M059J (cell line): ENCODE results near the gene LYRM1. TPM values are rescaled to one million over a fixed set of nuclear protein-coding genes. Genes with fewer than 3 reads are reported as not detected.
"Not testable (repeated sequence)": the region's sequence is repeated elsewhere in the genome, so short reads cannot be mapped to it uniquely, and the experiment has no call there.

Experiments
- DNase-seq: peaks from one replicate; pipeline ENCODE4 v3.0.0-alpha.2; 2012; ENCODE audit warnings: low read depth
- total RNA-seq: library from RNA; depleted of rRNA; stranded (reverse); fragments of >200 nt; shearing (Covaris generic); gene quantifications from 2 replicates; pipeline ENCODE4 v1.2.3, GENCODE V29; 2014; rRNA removed

The LYRM1 gene, protein sequence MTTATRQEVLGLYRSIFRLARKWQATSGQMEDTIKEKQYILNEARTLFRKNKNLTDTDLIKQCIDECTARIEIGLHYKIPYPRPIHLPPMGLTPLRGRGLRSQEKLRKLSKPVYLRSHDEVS
- total RNA-seq = 33.5 and 45.9 TPM in 2 replicates

DNA sequence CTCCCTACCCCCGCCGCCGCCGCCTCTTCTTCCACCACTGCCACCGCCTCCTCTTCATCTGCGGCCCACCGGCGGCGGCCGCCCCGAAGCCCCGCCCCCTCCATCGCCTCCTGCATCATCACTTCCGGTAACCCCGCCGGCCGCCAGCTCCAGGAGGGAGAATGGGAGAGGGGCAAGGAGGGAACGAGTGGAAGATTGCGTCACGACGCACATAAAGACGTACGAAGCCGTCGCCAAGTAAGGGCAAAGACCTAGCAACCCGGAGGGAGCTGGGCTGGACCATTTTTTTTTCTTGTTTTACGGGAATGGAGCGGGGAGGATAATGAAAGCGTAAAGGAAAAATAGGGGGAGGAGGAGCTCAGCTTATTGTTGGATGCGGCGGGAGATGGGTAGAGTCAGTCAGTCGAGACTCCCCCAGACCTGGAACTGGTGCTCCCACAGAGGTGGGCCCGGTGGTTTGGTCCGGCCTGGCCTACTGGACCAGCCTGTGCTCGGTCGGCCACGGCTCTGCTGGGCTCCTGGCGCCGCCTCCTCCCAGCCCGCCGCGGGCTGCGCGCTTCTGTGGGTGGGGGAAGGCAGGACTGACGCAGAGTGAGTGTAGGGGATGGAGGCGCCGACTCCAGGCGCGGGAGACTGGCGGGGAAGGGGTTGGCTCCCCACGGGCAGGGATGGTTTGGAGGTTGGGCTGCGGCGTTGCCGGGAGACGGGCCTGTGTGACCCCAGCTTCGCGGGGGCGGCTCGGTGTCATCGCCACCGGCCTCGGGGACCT is at the start of gene LYRM1, which contains the start of gene DCUN1D3:
TSS of gene LYRM1 (plus strand) at position 473 of the 769 bp plus-strand sequence. CDS start 14,785 bp downstream, outside the sequence.
TSS of gene DCUN1D3 (minus strand) at position 60 of the 769 bp plus-strand sequence. CDS start 37,820 bp downstream, outside the sequence.
- DNase-seq = peak; percentile 99

DNA sequence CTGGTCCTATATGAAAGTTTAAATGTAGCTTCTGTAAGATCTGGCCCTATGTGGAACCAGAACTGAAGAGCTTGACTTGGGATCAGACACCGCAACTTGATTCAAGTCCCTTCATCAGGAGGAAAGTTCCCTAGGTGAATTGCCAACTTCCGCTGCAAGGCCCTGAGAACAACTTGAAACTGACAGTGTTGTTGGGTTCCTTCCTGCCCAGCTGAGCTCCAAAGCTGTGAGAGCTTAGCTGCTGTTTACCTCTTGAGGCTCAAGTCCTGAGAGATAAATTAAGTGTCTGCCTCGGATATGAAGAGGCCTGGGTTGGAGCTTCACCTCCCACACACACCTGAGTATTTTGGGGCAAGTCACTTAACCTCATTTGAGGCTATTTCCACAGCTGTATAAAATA is 49.6 kb upstream of the LYRM1 start:
- no peak for DNase-seq

DNA sequence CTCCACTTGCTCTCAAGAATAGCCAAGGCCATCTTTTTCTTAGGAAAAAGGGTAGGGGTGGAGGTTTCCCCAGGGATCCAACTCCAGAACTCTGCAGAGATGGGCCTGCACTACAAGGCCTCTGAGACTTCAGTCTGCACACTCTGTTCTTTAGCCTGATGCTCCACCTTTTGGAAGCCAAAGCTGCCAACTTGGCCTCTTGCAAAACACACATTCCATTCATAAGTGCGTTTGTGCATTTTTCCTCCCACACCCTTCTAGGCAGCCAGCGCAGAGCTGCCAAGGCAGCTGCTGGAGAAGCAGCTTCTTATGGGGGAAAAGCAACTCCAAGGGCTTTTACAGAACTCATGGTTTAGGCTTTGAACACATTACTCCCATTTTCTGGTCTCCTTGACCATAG is 49.0 kb upstream of the LYRM1 start:
- DNase-seq = peak; percentile 71

DNA sequence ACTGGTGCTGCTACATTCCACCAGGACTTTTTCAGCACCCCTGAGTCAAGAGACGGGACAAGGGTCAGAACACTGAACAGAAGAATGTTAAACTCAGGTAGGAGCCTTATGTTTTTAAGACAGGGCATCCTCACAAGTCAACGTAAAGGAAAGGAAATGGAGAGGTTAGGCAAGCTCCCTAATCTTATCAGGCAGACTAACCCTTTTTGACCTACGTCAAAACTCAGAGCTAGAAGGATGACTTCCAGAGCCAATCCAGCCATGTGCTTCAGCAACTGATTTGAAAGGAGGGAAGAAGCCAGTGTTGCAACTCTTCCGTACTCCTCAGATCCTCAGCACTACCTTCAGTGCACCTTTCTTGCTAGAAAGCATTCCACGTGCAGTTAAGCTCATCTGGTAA is 47.4 kb upstream of the LYRM1 start:
- DNase-seq = no peak

DNA sequence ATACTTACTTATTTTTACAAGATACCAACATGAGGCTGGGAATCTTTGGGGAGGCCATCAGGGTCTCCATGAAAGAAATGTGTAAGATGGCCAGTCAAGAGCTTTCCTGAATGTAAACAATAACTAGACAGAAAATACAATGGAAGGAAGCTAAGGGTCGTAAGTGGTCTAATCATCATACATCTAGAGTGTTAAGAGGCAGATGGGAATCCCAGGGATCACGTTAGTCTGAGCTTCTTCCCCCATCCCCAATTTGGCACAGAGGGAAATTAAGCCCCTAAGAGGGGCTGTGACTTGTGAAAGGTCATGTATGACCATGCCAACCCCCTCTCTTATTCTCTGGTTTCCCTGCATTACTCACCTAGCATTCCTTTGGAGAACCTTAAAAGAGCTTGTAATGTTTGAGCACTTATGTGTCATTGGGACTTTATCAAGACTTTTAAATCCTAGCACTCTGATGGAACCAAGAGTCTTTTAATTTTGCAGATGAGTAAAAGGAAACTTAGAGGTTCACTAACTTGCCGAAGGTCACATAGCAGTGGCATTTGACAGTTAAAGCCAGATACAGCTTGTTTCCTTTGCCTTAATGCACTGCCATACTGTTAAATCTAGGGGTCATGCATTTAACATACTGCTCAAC is 46.5 kb upstream of the LYRM1 start:
- DNase-seq = peak; percentile 36

DNA sequence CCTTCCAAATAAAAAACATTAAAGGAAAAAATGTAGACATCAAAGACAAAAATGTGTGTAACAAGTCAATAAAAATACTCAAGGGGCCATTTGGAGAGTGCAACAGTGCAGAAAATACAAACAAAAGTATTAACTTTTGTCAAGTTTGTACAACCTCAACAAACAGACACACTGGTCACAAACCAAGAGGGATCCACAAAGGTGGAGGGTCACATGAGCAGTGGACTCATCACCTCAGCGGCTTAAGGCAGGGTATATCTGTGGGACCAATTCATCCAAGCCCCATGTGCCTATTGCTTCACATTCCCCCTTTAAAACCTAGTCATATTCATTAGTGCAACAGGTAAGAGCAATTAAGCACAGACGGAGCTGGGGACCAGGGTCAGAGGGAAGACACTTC is 45.6 kb upstream of the LYRM1 start:
- no peak for DNase-seq

DNA sequence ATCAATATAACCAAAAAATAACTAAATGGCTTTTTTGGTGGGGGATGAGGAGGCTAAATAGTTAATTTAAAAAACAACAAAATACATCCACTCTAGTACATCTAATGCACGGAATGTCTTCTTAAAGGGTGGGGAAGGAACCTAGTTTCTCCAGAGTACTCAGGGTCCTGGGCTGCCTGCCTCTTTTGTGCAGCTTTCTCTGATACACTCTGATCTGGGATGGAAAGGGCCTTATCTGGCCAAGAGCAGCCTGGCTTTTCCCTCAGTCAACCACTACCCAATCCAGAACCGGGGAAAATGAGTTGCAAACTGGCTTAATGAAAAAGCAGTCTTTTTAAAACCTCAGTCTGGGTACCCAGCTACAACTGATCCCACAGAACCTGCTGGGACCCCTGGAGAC is 43.3 kb upstream of the LYRM1 start:
- no peak for DNase-seq

DNA sequence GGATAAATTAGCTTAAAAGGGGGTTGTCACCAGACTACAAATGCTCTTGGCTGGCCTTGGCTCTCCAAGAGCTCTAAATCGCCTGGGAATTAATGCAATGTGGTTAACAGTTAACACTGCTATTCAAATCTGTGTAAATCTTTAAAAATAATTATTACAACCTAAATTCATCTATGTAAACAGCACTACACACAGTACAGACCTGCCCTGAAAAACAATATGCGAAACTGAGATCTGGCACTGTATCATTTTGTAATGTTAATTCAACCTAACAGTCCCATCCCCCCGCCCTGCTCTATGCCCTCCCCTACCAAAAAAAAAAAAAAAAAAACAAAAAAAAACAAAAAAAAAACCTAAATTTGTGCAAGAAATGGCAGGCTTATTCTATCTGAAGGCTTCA is 41.3 kb upstream of the LYRM1 start:
- DNase-seq = no peak

DNA sequence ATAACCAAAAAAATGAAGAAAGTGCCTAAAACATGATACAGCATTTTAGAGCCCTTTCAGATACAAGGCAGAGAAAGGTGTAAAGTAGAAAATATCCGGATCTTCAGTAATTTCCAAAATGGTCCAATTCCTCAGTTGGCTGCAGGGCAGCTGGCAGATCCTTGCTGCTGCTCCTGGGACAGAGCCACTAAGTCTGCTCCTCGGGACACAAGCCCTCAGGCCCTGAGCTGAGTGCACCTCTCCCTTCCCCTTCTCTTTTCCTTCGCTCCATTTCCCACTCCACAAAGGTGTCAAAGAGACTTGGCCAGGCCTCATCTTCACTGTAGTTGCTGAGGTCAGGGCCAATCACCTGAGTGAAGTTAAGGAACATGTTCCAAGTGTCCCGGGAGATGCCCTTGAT is 40.9 kb upstream of the LYRM1 start:
- no peak for DNase-seq

DNA sequence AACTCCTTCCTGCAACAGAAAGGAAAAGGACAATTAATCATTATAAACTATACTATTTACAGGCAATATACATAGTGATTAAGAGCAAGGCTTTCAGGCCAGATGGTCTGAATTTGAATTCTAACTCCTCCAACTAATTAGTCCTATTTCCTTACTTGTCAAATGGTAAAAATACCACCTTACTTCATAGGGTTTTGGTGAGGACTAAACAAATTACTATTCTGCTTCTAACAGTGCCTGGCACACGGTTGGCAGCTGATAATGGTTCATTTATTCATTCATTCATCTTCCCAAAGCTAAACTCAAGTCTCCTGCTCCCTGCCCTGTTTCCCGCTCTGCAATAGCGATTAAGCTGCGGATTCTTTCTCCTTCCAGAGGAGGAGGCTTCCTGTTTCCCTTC is 40.2 kb upstream of the LYRM1 start:
- no peak for DNase-seq

DNA sequence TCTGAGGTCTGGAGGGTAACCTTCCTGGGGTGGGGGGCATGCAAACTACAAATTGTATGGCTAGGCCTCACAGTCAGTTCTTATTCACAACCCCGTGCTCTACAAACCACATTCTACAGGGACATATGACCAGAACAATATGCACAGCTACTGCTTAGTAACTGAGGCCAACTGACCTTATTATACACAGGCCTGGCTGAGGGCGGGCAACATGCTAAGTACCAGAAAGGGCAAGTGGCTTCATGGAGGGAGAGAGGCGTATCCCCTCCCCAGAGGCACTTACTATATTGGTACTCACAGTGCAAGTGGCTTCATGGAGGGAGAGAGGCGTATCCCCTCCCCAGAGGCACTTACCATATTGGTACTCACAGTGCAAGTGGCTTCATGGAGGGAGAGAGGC is 39.6 kb upstream of the LYRM1 start:
- DNase-seq = not testable (repeated sequence)

DNA sequence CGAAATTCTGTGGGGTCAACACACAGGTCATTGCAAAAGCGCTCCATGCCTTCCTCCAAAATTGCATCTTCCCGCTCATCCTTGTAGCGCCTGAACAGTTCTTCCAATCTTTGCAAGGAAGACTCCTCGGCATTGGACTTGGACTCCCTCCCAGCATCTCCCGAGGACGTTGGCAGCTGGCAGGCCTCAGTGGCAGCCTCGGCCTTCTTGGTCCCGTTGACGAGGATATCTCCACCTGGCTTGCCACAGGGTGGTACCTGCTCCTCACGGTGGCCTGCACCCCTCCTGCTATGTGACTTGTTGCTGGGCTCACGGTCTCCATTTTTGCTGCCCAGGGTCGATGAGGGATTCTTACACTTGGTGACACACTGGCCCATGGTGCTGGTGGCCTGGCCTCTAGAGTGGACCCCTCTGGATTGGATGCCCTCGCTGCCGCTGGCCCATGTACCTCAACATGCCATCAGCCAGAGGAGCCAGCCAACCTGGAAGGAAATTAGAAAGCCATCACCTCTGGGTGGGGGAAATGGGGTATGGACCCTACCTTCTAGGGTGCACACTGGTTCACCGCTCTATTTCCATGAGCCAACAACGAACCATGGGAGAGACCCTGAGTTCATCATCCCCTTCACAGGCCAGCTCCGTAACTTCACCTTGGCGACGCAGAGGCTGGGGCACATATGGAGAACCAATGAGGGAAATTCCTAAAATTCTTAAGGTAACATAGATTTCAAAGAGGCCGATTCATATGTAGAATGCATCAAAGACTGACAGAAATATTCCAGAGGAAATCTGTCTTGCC is 38.2 kb upstream of the LYRM1 start:
- DNase-seq = no peak

DNA sequence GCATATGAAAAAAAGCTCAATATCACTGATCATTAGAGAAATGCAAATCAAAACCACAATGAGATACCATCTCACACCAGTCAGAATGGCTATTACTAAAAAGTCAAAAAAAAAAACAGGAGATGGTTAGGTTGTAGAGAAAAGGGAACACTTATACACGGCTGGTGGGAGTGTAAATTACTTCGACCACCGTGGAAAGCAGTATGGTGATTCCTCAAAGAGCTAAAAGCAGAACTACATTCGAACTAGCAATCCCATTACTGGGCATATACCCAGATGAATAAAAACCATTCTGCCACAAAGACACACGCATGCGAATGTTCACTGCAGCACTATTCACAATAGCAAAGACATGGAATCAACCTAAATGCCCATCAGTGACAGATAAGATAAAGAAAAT is 36.2 kb upstream of the LYRM1 start:
- not testable (repeated sequence) for DNase-seq

DNA sequence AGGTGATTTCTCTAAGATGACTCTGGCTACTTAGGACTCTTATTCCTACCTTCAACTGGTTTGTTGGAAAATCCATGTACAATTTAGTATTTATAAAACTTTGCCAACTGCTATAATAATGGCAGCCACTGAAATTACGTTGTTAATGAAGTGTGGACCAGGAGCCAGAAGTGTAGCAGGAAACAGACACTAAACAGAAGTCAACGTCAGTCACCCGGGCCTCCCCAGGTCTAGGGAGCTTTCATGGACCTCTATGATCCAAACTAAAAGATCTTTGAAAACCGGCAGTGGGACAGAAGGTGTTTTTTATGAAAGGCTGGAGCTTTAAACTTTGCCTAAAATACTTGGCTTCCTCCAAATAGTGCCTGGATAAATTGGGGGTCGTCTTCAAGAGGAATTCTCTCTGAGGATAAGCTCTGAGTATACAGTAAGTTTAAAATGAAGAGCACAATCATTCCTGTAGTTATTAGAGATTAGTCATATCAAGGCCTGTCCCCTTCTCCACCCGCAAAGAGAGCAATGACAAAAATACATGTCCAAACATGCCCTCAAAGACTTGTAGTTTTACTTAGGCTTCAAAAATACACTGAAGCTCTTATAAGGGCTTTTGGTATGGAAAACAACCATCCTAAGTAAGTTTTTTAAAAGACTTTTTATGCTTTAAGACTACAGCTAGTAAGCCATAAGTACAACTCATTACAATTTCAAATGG is 35.0 kb upstream of the LYRM1 start:
- DNase-seq = peak; percentile 54

DNA sequence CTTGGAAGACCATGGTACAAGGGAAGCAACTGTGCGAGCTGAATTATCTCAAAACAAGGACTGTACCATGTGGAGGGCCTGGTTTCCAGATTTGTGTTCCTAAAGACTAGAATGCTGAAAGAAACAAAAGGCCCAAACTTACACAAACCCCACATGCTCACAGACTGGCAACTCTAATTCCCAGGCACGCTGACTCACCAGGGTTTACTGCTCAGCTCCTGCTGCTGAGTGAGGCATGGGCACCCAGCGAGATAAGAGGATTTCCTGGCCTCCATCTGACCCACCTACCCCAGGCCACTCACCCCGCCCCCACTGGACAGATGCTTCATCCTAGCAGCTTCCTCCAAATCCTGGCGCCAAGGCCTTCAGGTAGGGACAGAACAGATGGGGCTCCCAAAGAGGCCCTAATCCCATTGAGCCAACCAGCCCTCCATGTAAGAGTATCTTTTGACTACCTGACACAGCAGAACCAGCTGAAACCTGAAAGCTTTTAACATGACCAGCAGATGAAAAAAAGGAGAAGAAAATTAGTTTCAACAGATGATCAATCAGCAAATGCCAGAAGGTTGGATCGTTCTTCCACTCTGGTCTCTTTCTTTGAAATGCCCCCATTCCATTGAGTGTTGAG is 34.3 kb upstream of the LYRM1 start:
- DNase-seq = peak; percentile 94

DNA sequence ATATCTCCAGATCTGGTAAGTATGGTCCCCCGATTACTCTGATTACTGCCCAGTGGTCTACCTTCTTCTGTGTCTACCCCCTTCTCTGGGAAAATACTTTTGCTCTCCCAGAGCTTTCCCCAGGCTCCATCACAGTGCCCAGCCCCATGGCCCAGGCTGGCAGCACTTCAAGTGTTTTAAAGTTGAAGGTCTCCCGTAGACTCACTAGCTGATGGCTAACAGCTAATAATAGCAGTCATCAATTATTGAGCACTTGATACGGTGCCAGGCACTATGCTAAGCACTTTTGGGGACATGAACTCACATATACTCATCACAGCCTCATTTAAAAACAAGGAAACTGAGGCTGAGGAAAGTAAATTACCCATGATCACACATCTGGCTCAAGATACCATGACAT is 33.8 kb upstream of the LYRM1 start:
- no peak for DNase-seq

DNA sequence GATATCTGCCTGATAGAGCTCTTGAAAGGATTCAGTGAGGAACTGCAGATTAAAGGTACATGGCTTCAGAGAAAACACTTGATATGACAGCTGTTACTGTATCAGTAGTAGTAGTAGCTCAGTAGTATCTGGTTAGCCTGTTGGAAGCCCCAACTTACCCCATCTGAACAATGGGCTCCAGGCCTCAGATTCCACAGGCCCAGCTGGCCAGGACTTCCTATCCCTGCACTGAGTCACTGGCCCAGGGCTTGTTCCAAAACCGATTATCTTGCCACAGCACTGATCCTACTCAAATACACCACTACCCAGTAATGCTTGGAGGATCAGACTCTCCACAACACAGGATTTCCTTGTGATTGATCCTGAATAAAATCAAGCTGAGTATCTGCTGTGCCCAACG is 33.0 kb upstream of the LYRM1 start:
- DNase-seq = peak; percentile 42

DNA sequence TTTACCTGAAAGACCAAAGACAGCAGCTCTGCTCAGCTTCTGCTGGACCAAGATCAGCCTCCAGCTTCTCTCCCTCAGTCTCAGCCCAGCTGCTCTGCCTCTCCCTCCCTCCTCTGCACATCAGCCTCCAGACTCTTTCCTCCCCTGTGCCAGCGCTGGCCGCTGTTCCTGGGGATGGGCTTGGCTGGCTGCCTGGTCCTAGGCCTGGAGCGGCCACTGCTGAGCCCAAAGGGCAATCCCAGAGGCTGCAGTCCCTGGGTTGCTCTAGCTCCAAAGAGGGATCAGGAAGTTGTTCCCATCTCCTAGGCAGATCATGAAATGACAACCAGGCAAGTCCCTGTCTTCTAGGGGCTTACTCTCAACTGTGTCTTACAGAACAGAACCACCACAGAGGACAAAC is 31.7 kb upstream of the LYRM1 start:
- peak; percentile 81 for DNase-seq

DNA sequence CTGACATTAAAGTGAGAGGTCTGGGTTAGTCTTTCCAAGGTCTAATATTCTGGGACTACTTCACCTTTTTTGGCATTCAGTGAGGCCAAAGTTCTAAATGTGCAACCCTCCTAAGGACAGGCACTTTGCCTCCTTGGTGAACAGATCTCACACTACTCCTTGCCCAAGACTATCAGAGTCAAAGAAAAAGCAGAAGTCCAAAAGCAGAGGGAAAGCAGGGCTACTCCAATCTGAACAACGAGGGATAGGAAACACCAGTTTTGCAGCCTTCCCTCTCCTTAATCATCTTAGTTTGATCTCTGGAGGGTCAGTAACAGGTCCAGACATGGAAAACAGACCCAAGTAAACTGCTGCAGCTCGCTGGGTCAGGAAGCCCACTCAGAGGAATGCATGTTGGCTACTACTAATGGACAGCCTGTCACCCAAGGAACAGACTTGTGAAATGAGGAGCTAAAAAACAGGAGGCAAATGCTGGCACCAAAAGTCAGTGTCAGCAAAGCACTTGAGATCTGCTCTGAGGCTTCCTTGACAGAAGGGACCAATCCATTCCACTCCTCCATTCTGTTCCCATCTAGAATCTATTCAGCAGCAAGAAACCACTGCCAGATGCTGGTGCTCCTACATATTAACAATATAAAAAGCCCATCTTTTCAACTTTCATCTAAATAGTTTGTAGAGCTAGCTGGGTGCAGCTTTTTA is 30.3 kb upstream of the LYRM1 start:
- DNase-seq = no peak

DNA sequence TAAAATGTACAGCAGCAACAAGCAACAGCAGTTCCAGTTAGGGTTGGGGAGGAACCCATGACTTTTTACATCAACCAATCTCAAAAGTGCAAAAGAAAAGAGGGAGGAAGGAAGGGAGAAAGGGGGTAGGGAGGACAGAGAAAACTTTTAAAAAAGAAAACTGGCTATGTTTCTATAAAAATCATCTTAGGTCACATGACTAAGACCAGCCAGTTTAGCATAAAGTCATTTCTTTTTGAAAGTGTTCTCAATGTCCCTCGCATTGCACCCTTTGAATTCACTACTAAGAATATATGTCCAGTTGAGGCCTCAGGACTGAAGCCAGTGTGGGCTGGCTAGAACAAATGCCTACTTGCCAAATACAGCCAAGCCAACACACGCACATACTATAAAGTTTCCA is 29.3 kb upstream of the LYRM1 start:
- no peak for DNase-seq
